ENCODE measurements around the gene NT5DC1. TPM values are rescaled to one million over a fixed set of nuclear protein-coding genes. Genes with fewer than 3 reads are reported as not detected.

NT5DC1 gene
- polyA plus RNA-seq, 3 donors: 18.2 to 39.0 (median 28.3) TPM

DNA sequence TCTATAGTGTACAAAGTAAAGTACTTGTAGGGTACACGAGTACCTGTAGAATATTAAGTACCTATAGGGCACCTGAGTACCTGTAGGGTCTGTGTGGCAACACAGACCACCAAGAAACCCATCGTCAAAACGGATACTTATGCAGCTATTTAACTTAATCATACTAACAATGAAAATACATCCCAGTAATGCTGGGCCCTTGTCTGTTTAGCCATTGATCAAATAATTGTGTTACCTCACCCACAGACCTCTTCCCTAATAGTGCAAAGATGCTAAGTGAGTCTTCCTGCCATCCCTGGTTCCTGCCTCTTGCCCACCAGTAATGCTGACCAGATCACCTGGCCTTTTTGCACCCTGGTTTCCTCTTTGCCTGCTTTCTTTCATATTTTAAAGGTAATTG, 32.8 kb downstream of the NT5DC1 start:
- H3K36me3 ChIP-seq (replicated peaks in 1 of 2; ENCODE audit: control insufficient read depth in 1 of 2, insufficient read depth in 2 of 2, low read length in 2 of 2): no peaks in the 10 kb centered on the region
- WGBS (ENCODE audit: insufficient coverage): 94% methylated on average over 2 of the region's 3 CpGs
- H3K9me3 Mint-ChIP-seq: peaks cover 0 to 4% (median 0%) of the 10 kb centered on the region in 7 donors
- H3K36me3 Mint-ChIP-seq: peaks cover 0 to 13% of the 10 kb centered on the region in 2 donors
- no peak overlapping the region for H3K27ac Mint-ChIP-seq
- DNase-seq: no peak
- no peaks in the 10 kb centered on the region for H3K9me3 ChIP-seq (replicated peaks in 1 of 2; ENCODE audit: control insufficient read depth in 1 of 2, insufficient read depth in 1 of 2, low read length in 2 of 2)
- no peaks in the 10 kb centered on the region for H4K20me1 ChIP-seq (ENCODE audit: insufficient read depth, low read length)
- H3K27me3 Mint-ChIP-seq (ENCODE audit: low read depth in 3 of 3): peaks cover 0 to 1% (median 0%) of the 10 kb centered on the region in 3 donors
- no peak overlapping the region for H3K9ac ChIP-seq (ENCODE audit: insufficient read depth, low read length, poor library complexity, severe bottlenecking)
- TF ChIP-seq, protein P1, sequence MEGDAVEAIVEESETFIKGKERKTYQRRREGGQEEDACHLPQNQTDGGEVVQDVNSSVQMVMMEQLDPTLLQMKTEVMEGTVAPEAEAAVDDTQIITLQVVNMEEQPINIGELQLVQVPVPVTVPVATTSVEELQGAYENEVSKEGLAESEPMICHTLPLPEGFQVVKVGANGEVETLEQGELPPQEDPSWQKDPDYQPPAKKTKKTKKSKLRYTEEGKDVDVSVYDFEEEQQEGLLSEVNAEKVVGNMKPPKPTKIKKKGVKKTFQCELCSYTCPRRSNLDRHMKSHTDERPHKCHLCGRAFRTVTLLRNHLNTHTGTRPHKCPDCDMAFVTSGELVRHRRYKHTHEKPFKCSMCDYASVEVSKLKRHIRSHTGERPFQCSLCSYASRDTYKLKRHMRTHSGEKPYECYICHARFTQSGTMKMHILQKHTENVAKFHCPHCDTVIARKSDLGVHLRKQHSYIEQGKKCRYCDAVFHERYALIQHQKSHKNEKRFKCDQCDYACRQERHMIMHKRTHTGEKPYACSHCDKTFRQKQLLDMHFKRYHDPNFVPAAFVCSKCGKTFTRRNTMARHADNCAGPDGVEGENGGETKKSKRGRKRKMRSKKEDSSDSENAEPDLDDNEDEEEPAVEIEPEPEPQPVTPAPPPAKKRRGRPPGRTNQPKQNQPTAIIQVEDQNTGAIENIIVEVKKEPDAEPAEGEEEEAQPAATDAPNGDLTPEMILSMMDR (IDR thresholded peaks at IDR 0.05): no peak
- no peak overlapping the region for H3K4me3 ChIP-seq (replicated peaks in 1 of 3; ENCODE audit: low read depth in 2 of 3, low read length in 3 of 3)
- H3K27ac ChIP-seq (ENCODE audit: low read depth in 1 of 2, low read length in 2 of 2): no peak overlapping the region
- no peaks in the 10 kb centered on the region for H3K4me1 Mint-ChIP-seq
- H3K4me2 ChIP-seq (replicated peaks; ENCODE audit: extremely low read depth, low read length, poor library complexity, severe bottlenecking): no peak overlapping the region
- no peaks in the 10 kb centered on the region for H3K4me1 ChIP-seq (ENCODE audit: control insufficient read depth in 1 of 2, insufficient read depth in 2 of 2, low read length in 2 of 2)
- H3K27me3 ChIP-seq (ENCODE audit: control insufficient read depth in 2 of 2, insufficient read depth in 2 of 2, low read length in 2 of 2): no peaks in the 10 kb centered on the region
- no peak overlapping the region for H3K4me3 Mint-ChIP-seq
- intact Hi-C loops (cut with micrococcal nuclease): no loop called here
- no peaks in the 10 kb centered on the region for H3K79me2 ChIP-seq (ENCODE audit: insufficient read depth, low read length)
- no peak overlapping the region for H2AFZ ChIP-seq (ENCODE audit: insufficient read depth, low read depth, low read length, poor library complexity, severe bottlenecking)

DNA sequence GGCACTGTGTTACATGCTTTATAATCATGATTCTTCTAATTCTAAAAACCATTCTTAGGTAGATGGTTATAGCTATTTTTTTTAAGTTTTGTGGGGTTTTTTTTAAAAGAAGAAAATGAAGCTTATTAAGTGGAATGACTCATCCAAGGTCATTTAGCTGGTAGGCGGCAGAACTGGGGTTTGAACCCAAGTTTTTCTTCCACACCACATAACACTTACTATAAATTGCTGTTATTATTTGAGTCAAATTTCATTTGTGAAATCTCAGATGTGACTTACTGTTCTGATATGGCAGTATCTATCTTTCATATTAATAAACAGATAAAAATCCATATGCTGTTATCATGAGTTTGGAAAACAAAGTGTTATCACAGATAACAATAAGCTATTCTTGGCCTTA, 35.7 kb downstream of the NT5DC1 start:
- H3K27me3 ChIP-seq (ENCODE audit: control insufficient read depth in 2 of 2, insufficient read depth in 2 of 2, low read length in 2 of 2): no peaks in the 10 kb centered on the region
- H3K4me1 ChIP-seq (ENCODE audit: control insufficient read depth in 1 of 2, insufficient read depth in 2 of 2, low read length in 2 of 2): no peaks in the 10 kb centered on the region
- no peaks in the 10 kb centered on the region for H3K4me1 Mint-ChIP-seq
- no peak overlapping the region for H3K27ac Mint-ChIP-seq
- H3K9ac ChIP-seq (ENCODE audit: insufficient read depth, low read length, poor library complexity, severe bottlenecking): no peak overlapping the region
- intact Hi-C loops (cut with micrococcal nuclease): no loop called here
- peaks cover 2 to 16% of the 10 kb centered on the region in 2 donors for H3K36me3 Mint-ChIP-seq
- no peaks in the 10 kb centered on the region for H3K36me3 ChIP-seq (replicated peaks in 1 of 2; ENCODE audit: control insufficient read depth in 1 of 2, insufficient read depth in 2 of 2, low read length in 2 of 2)
- no peaks in the 10 kb centered on the region for H4K20me1 ChIP-seq (ENCODE audit: insufficient read depth, low read length)
- DNase-seq: no peak
- no peak overlapping the region for H3K4me3 ChIP-seq (replicated peaks in 1 of 3; ENCODE audit: low read depth in 2 of 3, low read length in 3 of 3)
- no peak overlapping the region for H2AFZ ChIP-seq (ENCODE audit: insufficient read depth, low read depth, low read length, poor library complexity, severe bottlenecking)
- no peak overlapping the region for H3K27ac ChIP-seq (ENCODE audit: low read depth in 1 of 2, low read length in 2 of 2)
- peaks cover 0 to 4% (median 0%) of the 10 kb centered on the region in 7 donors for H3K9me3 Mint-ChIP-seq
- no peaks in the 10 kb centered on the region for H3K27me3 Mint-ChIP-seq (ENCODE audit: low read depth in 3 of 3)
- TF ChIP-seq, protein P1 (IDR thresholded peaks at IDR 0.05): no peak
- H3K79me2 ChIP-seq (ENCODE audit: insufficient read depth, low read length): no peaks in the 10 kb centered on the region
- H3K9me3 ChIP-seq (replicated peaks in 1 of 2; ENCODE audit: control insufficient read depth in 1 of 2, insufficient read depth in 1 of 2, low read length in 2 of 2): no peaks in the 10 kb centered on the region
- no CpG with 5 or more reads among the region's 1 CpG for WGBS (ENCODE audit: insufficient coverage)
- no peak overlapping the region for H3K4me3 Mint-ChIP-seq
- no peak overlapping the region for H3K4me2 ChIP-seq (replicated peaks; ENCODE audit: extremely low read depth, low read length, poor library complexity, severe bottlenecking)
